ENCODE measurements around the gene LRRC4B.

LRRC4B gene

DNA sequence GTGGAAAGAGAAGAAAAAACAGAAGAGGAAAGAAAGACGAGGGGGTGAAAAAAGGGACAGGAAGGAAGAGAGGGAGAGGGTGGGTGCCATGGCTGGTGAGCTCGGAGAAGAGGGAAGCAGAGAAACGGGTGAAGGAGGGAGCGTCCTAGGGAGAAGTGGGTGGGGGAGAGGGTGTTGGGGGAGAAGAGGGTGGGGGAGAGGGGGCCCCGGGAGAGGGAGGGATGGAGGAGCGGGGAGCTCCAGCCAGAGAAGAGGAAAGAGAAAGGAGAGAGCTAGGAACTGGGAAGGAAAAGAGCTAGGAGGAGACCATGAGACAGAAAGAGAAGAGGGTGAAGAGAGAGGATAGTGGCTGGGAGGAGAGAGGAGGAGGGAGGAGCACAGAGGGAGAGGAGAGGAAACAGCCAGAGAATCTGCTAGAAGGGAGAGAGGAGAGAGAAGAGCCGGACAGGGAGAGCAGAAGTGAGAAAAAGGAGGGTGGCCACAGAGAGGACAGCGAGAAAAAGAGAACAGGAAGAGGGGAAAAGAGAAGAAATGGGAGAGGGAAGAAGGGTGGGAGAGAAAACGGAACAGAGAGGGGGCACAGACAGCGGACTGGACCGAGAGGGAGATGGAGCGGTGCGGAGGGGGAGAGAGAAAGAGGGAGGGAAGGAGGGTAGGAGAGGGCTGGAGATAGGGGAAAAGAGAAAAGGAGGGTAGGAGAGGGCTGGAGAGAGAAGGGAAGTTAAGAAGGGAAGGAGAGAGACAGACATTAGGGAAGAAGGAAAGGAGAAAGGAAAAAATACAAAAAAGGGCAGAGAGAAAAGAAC is 79.6 kb downstream of the LRRC4B start:
- TF ChIP-seq, protein P1, sequence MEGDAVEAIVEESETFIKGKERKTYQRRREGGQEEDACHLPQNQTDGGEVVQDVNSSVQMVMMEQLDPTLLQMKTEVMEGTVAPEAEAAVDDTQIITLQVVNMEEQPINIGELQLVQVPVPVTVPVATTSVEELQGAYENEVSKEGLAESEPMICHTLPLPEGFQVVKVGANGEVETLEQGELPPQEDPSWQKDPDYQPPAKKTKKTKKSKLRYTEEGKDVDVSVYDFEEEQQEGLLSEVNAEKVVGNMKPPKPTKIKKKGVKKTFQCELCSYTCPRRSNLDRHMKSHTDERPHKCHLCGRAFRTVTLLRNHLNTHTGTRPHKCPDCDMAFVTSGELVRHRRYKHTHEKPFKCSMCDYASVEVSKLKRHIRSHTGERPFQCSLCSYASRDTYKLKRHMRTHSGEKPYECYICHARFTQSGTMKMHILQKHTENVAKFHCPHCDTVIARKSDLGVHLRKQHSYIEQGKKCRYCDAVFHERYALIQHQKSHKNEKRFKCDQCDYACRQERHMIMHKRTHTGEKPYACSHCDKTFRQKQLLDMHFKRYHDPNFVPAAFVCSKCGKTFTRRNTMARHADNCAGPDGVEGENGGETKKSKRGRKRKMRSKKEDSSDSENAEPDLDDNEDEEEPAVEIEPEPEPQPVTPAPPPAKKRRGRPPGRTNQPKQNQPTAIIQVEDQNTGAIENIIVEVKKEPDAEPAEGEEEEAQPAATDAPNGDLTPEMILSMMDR (IDR thresholded peaks at IDR 0.05), result no peak
- Mint-ChIP-seq H3K27ac (peak overlapping the region; percentile 55), H3K27me3 (ENCODE audit: low read depth, poor library complexity) (peaks cover 3% of the 10 kb centered on the region), H3K4me3 (peak overlapping the region; percentile 74), H3K36me3 (ENCODE audit: low read depth) (peaks cover 51% of the 10 kb centered on the region), H3K9me3 (peaks cover 58% of the 10 kb centered on the region), H3K4me1 (peaks cover 46% of the 10 kb centered on the region)
- no peak for DNase-seq

GRCh38 chr19:50486823-50487515 is 81.3 kb downstream of the LRRC4B start:
- Mint-ChIP-seq H3K27ac (no peak overlapping the region), H3K4me3 (no peak overlapping the region), H3K9me3 (peaks cover 57% of the 10 kb centered on the region), H3K27me3 (ENCODE audit: low read depth, poor library complexity) (peaks cover 3% of the 10 kb centered on the region), H3K4me1 (peaks cover 41% of the 10 kb centered on the region), H3K36me3 (ENCODE audit: low read depth) (peaks cover 57% of the 10 kb centered on the region)
- TF ChIP-seq, protein P1 (IDR thresholded peaks at IDR 0.05), result peak; percentile 45
- no peak for DNase-seq

GRCh38 chr19:50485284-50485955 is 82.8 kb downstream of the LRRC4B start:
- peaks cover 43% of the 10 kb centered on the region for H3K9me3 Mint-ChIP-seq
- H3K4me1 Mint-ChIP-seq, result peaks cover 27% of the 10 kb centered on the region
- no peak overlapping the region for H3K4me3 Mint-ChIP-seq
- no peak overlapping the region for H3K27ac Mint-ChIP-seq
- TF ChIP-seq, protein P1 (IDR thresholded peaks at IDR 0.05), result no peak
- H3K27me3 Mint-ChIP-seq (ENCODE audit: low read depth, poor library complexity), result peaks cover 3% of the 10 kb centered on the region
- peaks cover 51% of the 10 kb centered on the region for H3K36me3 Mint-ChIP-seq (ENCODE audit: low read depth)
- DNase-seq, result no peak

GRCh38 chr19:50482916-50483315 is 85.3 kb downstream of the LRRC4B start:
- Mint-ChIP-seq H3K9me3 (peaks cover 24% of the 10 kb centered on the region), H3K36me3 (ENCODE audit: low read depth) (peaks cover 44% of the 10 kb centered on the region), H3K27ac (peak overlapping the region; percentile 68), H3K27me3 (ENCODE audit: low read depth, poor library complexity) (peaks cover 3% of the 10 kb centered on the region), H3K4me1 (peaks cover 10% of the 10 kb centered on the region), H3K4me3 (no peak overlapping the region)
- TF ChIP-seq, protein P1 (IDR thresholded peaks at IDR 0.05), result no peak
- DNase-seq, result no peak

DNA sequence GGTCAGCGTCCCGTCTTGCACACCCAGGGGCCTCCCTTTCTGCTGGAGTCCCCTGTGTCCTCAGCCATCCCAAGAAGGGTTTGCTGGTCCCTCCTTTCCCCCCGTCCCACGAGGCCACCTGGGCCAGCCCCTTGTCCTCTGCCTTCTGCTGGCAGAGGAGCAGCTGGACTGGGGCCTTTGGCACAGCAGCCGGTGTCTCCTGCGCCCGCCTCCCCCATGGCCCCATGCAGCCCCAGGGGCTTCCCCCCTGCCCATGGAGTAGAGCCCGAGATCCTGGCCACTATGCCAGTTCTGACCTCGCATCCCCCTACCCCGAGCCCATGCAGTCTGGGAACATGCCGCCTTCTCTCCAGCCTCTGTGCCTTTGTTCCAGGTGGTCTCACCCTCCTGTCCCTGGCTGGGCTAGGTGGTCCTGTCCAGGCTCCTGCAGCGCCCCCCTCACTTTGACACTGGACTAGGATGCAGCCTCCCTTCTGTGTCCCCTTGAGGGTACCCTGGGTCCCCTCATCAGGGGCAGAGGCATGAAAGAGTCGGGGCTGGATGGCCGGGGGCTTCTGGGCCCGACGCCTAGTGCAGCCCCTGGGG is 85.9 kb downstream of the LRRC4B start:
- peaks cover 10% of the 10 kb centered on the region for H3K4me1 Mint-ChIP-seq
- TF ChIP-seq, protein P1 (IDR thresholded peaks at IDR 0.05), result no peak
- peaks cover 3% of the 10 kb centered on the region for H3K27me3 Mint-ChIP-seq (ENCODE audit: low read depth, poor library complexity)
- H3K9me3 Mint-ChIP-seq, result peaks cover 30% of the 10 kb centered on the region
- DNase-seq, result no peak
- no peak overlapping the region for H3K4me3 Mint-ChIP-seq
- peaks cover 49% of the 10 kb centered on the region for H3K36me3 Mint-ChIP-seq (ENCODE audit: low read depth)
- H3K27ac Mint-ChIP-seq, result no peak overlapping the region

Measured in nephron progenitor cell (in vitro differentiated cells).